K562 (cell line): ENCODE results near the gene KCNN3. TPM values are rescaled to one million over a fixed set of nuclear protein-coding genes. Genes with fewer than 3 reads are reported as not detected.

Experiments used
- ATAC-seq: fragments of 200-7000 bp; cut with Tn5 transposase; 3 replicates; pipeline ENCODE4 v1.9.1; 2020; ENCODE audit warnings: moderate library complexity
- BruUV-seq: library from RNA; stranded (reverse); fragments of 400-500 nt; replicated peaks from 2 replicates; lab custom pipeline; 2021; lab: Mats Ljungman, UMichigan
- CTCF ChIA-PET: fragments of 300-600 bp; formaldehyde crosslinking; extraction: SDS; loops from one replicate; lab custom pipeline; 2021; ENCODE audit warnings: low intra/inter-chr PET ratio; lab: Yijun Ruan, JAX
- POLR2A ChIA-PET: fragments of 300-600, 350-650 bp; sonication (Branson Sonifier 250); formaldehyde crosslinking; extraction: SDS; loops from one replicate; lab custom pipeline; 2021; ENCODE audit warnings: antibody characterized with exemption, inconsistent platforms; lab: Yijun Ruan, JAX
- DNase-seq, 4 experiments: peaks; one replicate each; pipeline versions ENCODE4 v3.0.0 to v3.0.0-alpha.2; 2011 to 2018; ENCODE audit warnings: low spot score in 3 of 4, mixed read lengths in 3 of 4; ENCODE audit errors: extremely low read depth in 1 of 4
- FAIRE-seq: peaks from 2 replicates; lab custom pipeline; 2011; peaks lifted over from hg19 to GRCh38; lab: Jason Lieb, UNC
- H2AFZ ChIP-seq: 2 replicates; pipeline ENCODE4 v1.6.0; 2011; ENCODE audit warnings: low read depth, low read length, control low read depth, inconsistent platforms
- H3K27ac ChIP-seq: fragments of 200-600 bp; 3 replicates; pipeline ENCODE4 v1.8.0; 2011; ENCODE audit warnings: low read depth, mild to moderate bottlenecking, control low read depth, inconsistent platforms, low read length, moderate library complexity, mixed read lengths; ENCODE audit errors: extremely low read depth
- H3K27me3 ChIP-seq, 2 experiments: fragments of 300-600 bp in 1 of 2; 2 replicates in 1 of 2; 3 replicates in 1 of 2; pipeline versions ENCODE4 v1.6.0 to v1.8.0; 2011; ENCODE audit warnings: inconsistent platforms in 2 of 2, low read length in 2 of 2, mild to moderate bottlenecking in 1 of 2, mixed read lengths in 1 of 2, moderate library complexity in 1 of 2; ENCODE audit not compliant: control insufficient read depth in 2 of 2, insufficient read depth in 2 of 2
- H3K36me3 ChIP-seq: fragments of 300-600 bp; 3 replicates; pipeline ENCODE4 v1.8.0; 2011; ENCODE audit warnings: mild to moderate bottlenecking, low read length, inconsistent platforms; ENCODE audit not compliant: control insufficient read depth, insufficient read depth
- H3K4me1 ChIP-seq, 2 experiments: fragments of 200-600 bp in 1 of 2; replicated peaks in 1 of 2; 2 replicates in 1 of 2; 3 replicates in 1 of 2; pipeline versions ENCODE4 v1.5.1 to v1.8.0; 2011; ENCODE audit warnings: inconsistent platforms in 2 of 2, low read length in 2 of 2, mild to moderate bottlenecking in 1 of 2, mixed read lengths in 1 of 2, moderate library complexity in 1 of 2; ENCODE audit not compliant: control insufficient read depth in 2 of 2, insufficient read depth in 2 of 2
- H3K4me2 ChIP-seq: 2 replicates; pipeline ENCODE4 v1.6.1; 2011; ENCODE audit warnings: low read length, control low read depth, inconsistent platforms, mixed read lengths; ENCODE audit not compliant: insufficient read depth
- H3K4me3 ChIP-seq: fragments of 200-600 bp; sonication (generic), shearing (Covaris generic); 2 replicates; pipeline ENCODE4 v1.5.1; 2016; ENCODE audit warnings: control low read depth, inconsistent platforms
- H3K79me2 ChIP-seq: fragments of 200-600 bp; 3 replicates; pipeline ENCODE4 v1.8.0; 2011; ENCODE audit warnings: low read length, inconsistent platforms; ENCODE audit not compliant: control insufficient read depth, insufficient read depth
- H3K9ac ChIP-seq, 2 experiments: 2 replicates each; pipeline versions ENCODE4 v1.6.0 to v1.6.1; 2011; ENCODE audit warnings: low read depth in 2 of 2, low read length in 2 of 2, control low read depth in 1 of 2, inconsistent platforms in 1 of 2, mild to moderate bottlenecking in 1 of 2, mixed read lengths in 1 of 2; ENCODE audit not compliant: insufficient read depth in 1 of 2
- H3K9me1 ChIP-seq: one replicate; pipeline ENCODE4 v1.6.0; 2011; ENCODE audit warnings: inconsistent platforms, mild to moderate bottlenecking, low read length, moderate library complexity; ENCODE audit not compliant: control insufficient read depth, insufficient read depth
- H3K9me3 ChIP-seq: replicated peaks from 2 replicates; pipeline ENCODE4 v1.5.1; 2011; ENCODE audit warnings: low read depth, low read length, inconsistent platforms; ENCODE audit not compliant: control insufficient read depth, insufficient read depth
- H4K20me1 ChIP-seq: replicated peaks from 2 replicates; pipeline ENCODE4 v1.6.1; 2011; ENCODE audit warnings: low read length, inconsistent platforms, mixed read lengths; ENCODE audit not compliant: control insufficient read depth, insufficient read depth
- ARID3B ChIP-seq: fragments of 250-450 bp; sonication (Bioruptor Pico); IDR thresholded peaks from 2 replicates; pipeline ENCODE4 v1.4.0; 2020; ENCODE audit warnings: borderline replicate concordance
- E2F3 ChIP-seq: fragments of 250-450 bp; sonication (Bioruptor Pico); IDR thresholded peaks from 2 replicates; pipeline ENCODE4 v1.4.0; 2020; ENCODE audit warnings: mild to moderate bottlenecking
- EP300 ChIP-seq: IDR thresholded peaks from 2 replicates; pipeline ENCODE4 v1.6.1; 2012; ENCODE audit warnings: low read length, improper control_type of control experiment
- ILF3 ChIP-seq: fragments of 450-650 bp; IDR thresholded peaks from 2 replicates; pipeline ENCODE4 v1.6.1; 2018; ENCODE audit warnings: antibody characterized with exemption, mild to moderate bottlenecking, moderate library complexity, borderline replicate concordance
- MCM5 ChIP-seq: fragments of 450-650 bp; IDR thresholded peaks from 2 replicates; pipeline ENCODE4 v1.6.1; 2016; ENCODE audit warnings: low read depth
- PHB ChIP-seq: fragments of 250-450 bp; sonication (Bioruptor Pico); IDR thresholded peaks from 2 replicates; pipeline ENCODE4 v1.5.0; 2021
- PKNOX1 ChIP-seq: fragments of 450-650 bp; IDR thresholded peaks from 2 replicates; pipeline ENCODE4 v1.6.1; 2016
- PRDM10 ChIP-seq: fragments of 450-650 bp; IDR thresholded peaks from 2 replicates; pipeline ENCODE4 v1.6.1; 2018; ENCODE audit not compliant: partially characterized antibody
- ZC3H8 ChIP-seq: fragments of 450-650 bp; IDR thresholded peaks from 2 replicates; pipeline ENCODE4 v1.6.1; 2017
- ZNF224 ChIP-seq: sonication (generic); formaldehyde crosslinking; IDR thresholded peaks from 2 replicates; pipeline ENCODE4 v1.8.0; 2022; ENCODE audit warnings: mild to moderate bottlenecking, missing genetic modification reagents
- ZNF280B ChIP-seq: fragments of 250-450 bp; sonication (Bioruptor Pico); IDR thresholded peaks from 2 replicates; pipeline ENCODE4 v1.5.1; 2021; ENCODE audit warnings: mild to moderate bottlenecking
- WGBS: fragments of 100-300 bp; shearing (Covaris generic); methylation state at CpG from one replicate; pipeline ENCODE4 v1.1.6; 2016; ENCODE audit warnings: low coverage, mixed read lengths; ENCODE audit not compliant: insufficient coverage; ENCODE audit errors: missing lambda C conversion rate; 5-methylcytosine and 5-hydroxymethylcytosine counted together
- in situ Hi-C: fragments of 300-500 bp; cut with MboI; formaldehyde crosslinking; loops from 4 replicates; pipeline ENCODE4 v1.15.0; 2018; ENCODE audit warnings: inconsistent platforms, mixed read lengths
- intact Hi-C: fragments of 100-400 bp; cut with micrococcal nuclease; formaldehyde crosslinking; loops from 2 replicates; pipeline ENCODE4 v1.14.2; 2022
- polyA plus RNA-seq, 8 experiments: library from polyadenylated mRNA; depleted of rRNA in 4 of 8; stranded (reverse) in 5 of 8; unstranded in 3 of 8; fragments of >200 nt; fragmentation: Nextera tagmentation in 2 of 8; fragmentation: Illumina TruSeq in 1 of 8; extraction: Ambion mirVana in 2 of 8; extraction: Trizol in 1 of 8; gene quantifications; 2 replicates each; pipeline versions ENCODE4 v1.2.1 to v1.2.3, GENCODE V29; 2011 to 2014; ENCODE audit warnings: inconsistent platforms in 1 of 8, missing spikeins in 1 of 8
- total RNA-seq, 7 experiments: library from RNA; depleted of rRNA in 6 of 7; stranded (reverse); fragments of >200 nt in 6 of 7; fragmentation: Illumina TruSeq in 2 of 7; extraction: Trizol in 2 of 7; gene quantifications; 2 replicates each; pipeline versions ENCODE4 v1.2.1 to v1.2.3, GENCODE V29; 2011 to 2021; ENCODE audit warnings: low replicate concordance in 1 of 7

KCNN3 gene
- total and polyA plus RNA-seq, 9 of the 15 experiments (the other 6 are each of a cell fraction or from before 2014, with no cell fraction given): 0.02 to 0.03 TPM; not detected in 7

- H3K9me1 ChIP-seq: peaks cover 3% of the 10 kb centered on the region
- H3K4me3 ChIP-seq: no peak overlapping the region
- no peak overlapping the region for H3K4me2 ChIP-seq
- TF ChIP-seq E2F3 (CRISPR knock-in tag) (no peak), PHB (no peak), ZNF280B (CRISPR knock-in tag) (no peak), MCM5 (no peak), ARID3B (no peak), ZNF224 (CRISPR knock-in tag) (no peak), PKNOX1 (no peak), ILF3 (no peak), ZC3H8 (no peak), EP300 (no peak), PRDM10 (no peak)
- H3K27ac ChIP-seq: no peak overlapping the region
- no peaks in the 10 kb centered on the region for H3K9me3 ChIP-seq
- WGBS: 12% methylated on average over 10 of the region's 10 CpGs
- no TSS peak for BruUV-seq
- FAIRE-seq (no peak), ATAC-seq (no peak), DNase-seq (no peak)
- CTCF ChIA-PET: no interaction called here
- no peak overlapping the region for H2AFZ ChIP-seq
- peaks cover 2 to 3% of the 10 kb centered on the region in 2 experiments; a peak in 3 of 5 replicates for H3K4me1 ChIP-seq
- H3K79me2 ChIP-seq: no peaks in the 10 kb centered on the region
- in situ Hi-C loops: no loop called here
- H3K27me3 ChIP-seq: peaks cover 27 to 69% of the 10 kb centered on the region in 2 experiments
- H3K36me3 ChIP-seq: no peaks in the 10 kb centered on the region
- intact Hi-C loops: no loop called here
- POLR2A ChIA-PET: no interaction called here
- no peak overlapping the region for H3K9ac ChIP-seq
- H4K20me1 ChIP-seq: no peaks in the 10 kb centered on the region
Measured at GRCh38 chr1:154730986-154731489, 139.0 kb downstream of the KCNN3 start.
